Measurements from ENCODE around the gene ASXL2. TPM values are rescaled to one million over a fixed set of nuclear protein-coding genes. Genes with fewer than 3 reads are reported as not detected.

The ASXL2 gene
- total RNA-seq, 1 experiment from 2014 or later: 32.7 TPM

DNA sequence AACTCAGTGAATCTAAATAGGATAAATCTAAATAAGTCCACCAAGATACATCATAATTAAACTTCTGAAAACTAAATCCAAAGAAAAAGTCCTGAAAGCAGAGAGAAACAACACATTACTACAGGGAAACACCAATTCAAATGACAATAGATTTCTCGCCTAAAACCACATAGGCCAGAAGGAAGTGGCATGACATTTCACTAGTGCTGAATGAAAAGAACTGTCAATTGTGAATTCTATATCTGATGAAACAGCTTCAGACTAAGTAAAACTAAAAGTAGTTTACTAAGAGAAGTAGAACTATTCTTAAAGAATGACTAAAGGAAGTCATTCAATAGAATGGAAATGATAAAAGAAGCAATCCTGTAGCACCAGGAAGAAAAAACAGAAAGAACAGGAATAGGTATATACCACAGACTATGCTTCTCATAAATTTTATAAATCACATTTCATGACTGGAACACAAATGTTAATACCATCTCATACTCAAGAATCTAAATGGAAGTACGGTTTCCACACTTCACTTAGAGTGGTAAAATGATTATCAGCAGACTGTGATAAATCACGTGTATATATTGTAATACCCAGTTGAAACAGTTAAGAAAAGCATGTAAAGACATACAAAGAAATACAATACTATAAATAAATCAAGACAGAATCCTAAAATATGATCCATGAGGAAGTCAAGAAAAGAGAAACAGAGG, 46.4 kb downstream of the ASXL2 start:
- Histone ChIP-seq H3K23ac (ENCODE audit: insufficient read length, low read depth, low read length) (no peak overlapping the region), H3K14ac (ENCODE audit: insufficient read depth, low read length) (no peak overlapping the region), H3T11ph (ENCODE audit: low read length) (no peak overlapping the region), H3K9me3 (ENCODE audit: control insufficient read depth, low read depth, low read length) (no peaks in the 10 kb centered on the region), H4K91ac (ENCODE audit: insufficient read length, low read depth, low read length) (no peak overlapping the region), H3K27ac (ENCODE audit: insufficient read length, low read depth, low read length) (no peak overlapping the region), H2BK5ac (ENCODE audit: insufficient read length, low read length) (no peak overlapping the region), H3K18ac (ENCODE audit: insufficient read length, low read depth, low read length) (no peak overlapping the region), H3K27me3 (ENCODE audit: insufficient read depth, low read length) (no peaks in the 10 kb centered on the region), H2BK120ac (ENCODE audit: low read depth, low read length, poor library complexity, severe bottlenecking) (no peak overlapping the region), H4K8ac (replicated peaks; ENCODE audit: insufficient read length, low read depth, low read length) (no peak overlapping the region), H2BK20ac (ENCODE audit: low read depth, low read length, poor library complexity, severe bottlenecking) (no peak overlapping the region), H2BK15ac (ENCODE audit: low read depth, low read length) (no peak overlapping the region), H3K79me2 (ENCODE audit: insufficient read depth, low read length) (no peaks in the 10 kb centered on the region), H3K23me2 (ENCODE audit: insufficient read length, low read depth, low read length, poor library complexity, severe bottlenecking) (no peaks in the 10 kb centered on the region), H3K79me1 (ENCODE audit: insufficient read depth, low read depth, low read length, poor library complexity, severe bottlenecking) (peaks cover 7% of the 10 kb centered on the region), H4K20me1 (ENCODE audit: control insufficient read depth, insufficient read depth, insufficient read length) (no peaks in the 10 kb centered on the region), H3K4ac (ENCODE audit: low read depth, low read length) (no peak overlapping the region), H3K9ac (ENCODE audit: extremely low read depth, insufficient read length, low read length) (no peak overlapping the region), H2AFZ (ENCODE audit: low read length) (no peak overlapping the region), H3K56ac (ENCODE audit: insufficient read length, low read depth, low read length) (no peak overlapping the region), H4K5ac (ENCODE audit: insufficient read length, low read depth, low read length) (no peak overlapping the region), H2BK12ac (ENCODE audit: insufficient read length, low read depth, low read length) (no peak overlapping the region), H3K4me1 (ENCODE audit: insufficient read depth, low read length) (no peaks in the 10 kb centered on the region), H2AK5ac (ENCODE audit: insufficient read length, low read length) (no peak overlapping the region), H3K4me2 (ENCODE audit: insufficient read depth, insufficient read length, low read length) (no peak overlapping the region)
- Mint-ChIP-seq H3K4me3 (no peak overlapping the region), H3K27me3 (ENCODE audit: low read depth) (no peaks in the 10 kb centered on the region), H3K36me3 (ENCODE audit: insufficient read depth in 1 of 3, low read depth in 3 of 3) (peaks cover 22 to 32% (median 30%) of the 10 kb centered on the region in 3 experiments), H3K27ac (peak overlapping the region in 1 of 3 experiments; percentile 18; a peak in 1 of 7 replicates), H3K4me1 (peaks cover 0 to 7% of the 10 kb centered on the region in 2 experiments; a peak in 3 of 4 replicates), H3K9me3 (peaks cover 8 to 10% of the 10 kb centered on the region in 2 experiments; a peak in 4 of 5 replicates)
- WGBS (ENCODE audit: extremely low coverage, insufficient read length, low lambda C conversion rate): no CpG with 5 or more reads among the region's 3 CpGs
- TF ChIP-seq, protein P1, sequence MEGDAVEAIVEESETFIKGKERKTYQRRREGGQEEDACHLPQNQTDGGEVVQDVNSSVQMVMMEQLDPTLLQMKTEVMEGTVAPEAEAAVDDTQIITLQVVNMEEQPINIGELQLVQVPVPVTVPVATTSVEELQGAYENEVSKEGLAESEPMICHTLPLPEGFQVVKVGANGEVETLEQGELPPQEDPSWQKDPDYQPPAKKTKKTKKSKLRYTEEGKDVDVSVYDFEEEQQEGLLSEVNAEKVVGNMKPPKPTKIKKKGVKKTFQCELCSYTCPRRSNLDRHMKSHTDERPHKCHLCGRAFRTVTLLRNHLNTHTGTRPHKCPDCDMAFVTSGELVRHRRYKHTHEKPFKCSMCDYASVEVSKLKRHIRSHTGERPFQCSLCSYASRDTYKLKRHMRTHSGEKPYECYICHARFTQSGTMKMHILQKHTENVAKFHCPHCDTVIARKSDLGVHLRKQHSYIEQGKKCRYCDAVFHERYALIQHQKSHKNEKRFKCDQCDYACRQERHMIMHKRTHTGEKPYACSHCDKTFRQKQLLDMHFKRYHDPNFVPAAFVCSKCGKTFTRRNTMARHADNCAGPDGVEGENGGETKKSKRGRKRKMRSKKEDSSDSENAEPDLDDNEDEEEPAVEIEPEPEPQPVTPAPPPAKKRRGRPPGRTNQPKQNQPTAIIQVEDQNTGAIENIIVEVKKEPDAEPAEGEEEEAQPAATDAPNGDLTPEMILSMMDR (conservative IDR thresholded peaks at IDR 0.05): no peak
- no peak for DNase-seq
